ENCODE results near the gene ASIC4. TPM values are rescaled to one million over a fixed set of nuclear protein-coding genes. Genes with fewer than 3 reads are reported as not detected.
A peak's percentile ranks its signal among the peaks of the same experiment; 100 is the strongest.

ASIC4 gene
- total RNA-seq, 1 experiment from 2014 or later = 2.1 TPM

DNA sequence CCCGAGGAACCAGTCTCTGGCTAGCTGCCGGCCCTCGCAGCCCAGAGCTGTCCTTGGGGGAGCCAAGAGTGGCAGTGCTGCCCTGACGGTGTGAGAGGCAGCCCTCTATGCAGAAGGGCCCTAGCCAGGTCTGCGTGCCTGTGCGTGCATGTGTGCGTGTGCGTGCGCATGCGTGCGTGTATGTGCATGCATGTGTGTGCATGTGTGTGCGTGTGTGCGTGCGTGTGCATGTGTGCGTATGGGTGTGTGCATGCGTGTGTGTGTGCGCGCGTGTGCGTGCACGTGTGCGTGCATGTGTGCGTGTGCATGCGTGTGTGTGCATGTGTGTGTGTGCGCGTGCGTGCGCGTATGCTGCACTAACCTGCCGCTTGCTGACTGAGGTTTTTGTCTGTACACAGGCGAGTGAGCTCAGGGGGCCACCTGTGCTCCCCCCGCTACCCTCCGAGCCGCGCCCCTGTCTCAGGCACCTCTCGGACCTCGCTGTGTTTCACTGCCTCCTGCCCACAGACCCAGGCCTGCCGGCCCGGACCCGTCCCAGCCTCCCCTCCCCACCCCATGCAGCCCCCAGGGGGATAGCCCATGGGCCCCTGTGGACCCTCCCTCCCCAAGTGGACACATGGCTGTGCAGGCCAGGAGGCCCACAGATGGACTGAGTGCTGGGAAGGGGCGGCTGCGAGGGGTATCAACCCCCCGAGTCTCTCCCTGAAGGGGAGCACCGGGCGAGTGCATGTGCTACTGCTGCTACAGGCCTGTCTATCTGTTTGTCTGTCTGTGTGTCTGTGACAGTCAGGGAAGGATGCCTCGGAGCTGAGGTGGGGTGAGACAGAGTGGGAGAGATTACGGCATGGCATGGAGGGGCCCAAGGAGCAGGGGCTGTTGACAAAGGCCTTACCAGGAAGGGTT lies 48.4 kb upstream of the ASIC4 start (continued):
- TF ChIP-seq POLR2AphosphoS5 (IDR thresholded peaks at IDR 0.05; ENCODE audit: low read depth, low read length) = no peak

DNA sequence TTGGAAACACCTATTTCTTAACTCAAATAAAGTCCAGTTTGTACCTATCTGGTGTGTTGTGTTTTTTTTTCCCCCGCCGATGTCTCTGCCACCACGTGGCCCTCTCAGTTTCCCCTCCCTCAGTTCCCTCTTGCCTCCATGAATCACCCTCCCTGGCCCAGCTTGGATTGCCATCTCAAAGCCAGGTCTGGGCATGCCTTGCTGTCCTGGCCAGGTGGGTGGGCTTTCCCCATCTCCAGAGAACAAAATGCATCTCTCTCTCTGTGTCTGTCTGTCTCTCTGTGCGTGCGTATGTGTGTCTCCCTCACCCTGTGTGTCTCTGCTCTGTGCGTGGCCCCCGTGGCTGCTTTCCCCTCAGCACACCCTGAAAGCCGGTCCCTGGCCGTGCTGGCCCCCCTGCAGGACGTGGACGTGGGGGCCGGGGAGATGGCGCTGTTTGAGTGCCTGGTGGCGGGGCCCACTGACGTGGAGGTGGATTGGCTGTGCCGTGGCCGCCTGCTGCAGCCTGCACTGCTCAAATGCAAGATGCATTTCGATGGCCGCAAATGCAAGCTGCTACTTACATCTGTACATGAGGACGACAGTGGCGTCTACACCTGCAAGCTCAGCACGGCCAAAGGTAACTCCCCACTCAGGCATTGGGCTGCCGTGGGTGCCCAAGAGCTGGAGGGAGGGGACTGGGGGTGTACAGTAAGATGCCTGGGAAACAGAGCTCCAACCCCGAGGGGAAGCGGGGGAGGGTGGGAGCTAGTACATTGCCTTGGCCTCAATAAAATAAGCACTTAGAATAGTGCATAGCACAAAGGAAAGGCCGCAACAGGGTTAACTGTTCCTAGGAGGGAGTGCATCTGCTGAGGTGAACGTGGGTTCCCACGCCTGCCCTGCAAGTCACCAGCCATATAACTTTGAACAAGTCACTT lies 47.2 kb upstream of the ASIC4 start:
- Histone ChIP-seq H3K4me2 (ENCODE audit: low read length) (no peak overlapping the region), H3K4me3 (replicated peaks in 1 of 2; ENCODE audit: low read depth in 1 of 2, low read length in 2 of 2) (no peak overlapping the region), H3K36me3 (ENCODE audit: control insufficient read depth in 1 of 2, insufficient read depth in 2 of 2, low read length in 2 of 2) (peaks cover 3 to 10% of the 10 kb centered on the region in 2 experiments; a peak in 3 of 4 replicates), H3K79me2 (ENCODE audit: insufficient read depth, low read length) (no peaks in the 10 kb centered on the region), H3K9me2 (ENCODE audit: insufficient read depth) (no peaks in the 10 kb centered on the region), H4K20me1 (ENCODE audit: insufficient read depth) (no peaks in the 10 kb centered on the region), H3K27ac (ENCODE audit: low read depth, low read length) (no peak overlapping the region), H3K4me1 (ENCODE audit: control insufficient read depth in 1 of 2, insufficient read depth in 2 of 2, low read length in 2 of 2) (peaks cover 0 to 6% of the 10 kb centered on the region in 2 experiments; a peak in 2 of 4 replicates), H3K9me3 (ENCODE audit: control insufficient read depth in 1 of 2, insufficient read depth in 1 of 2, low read depth in 1 of 2, low read length in 2 of 2) (no peaks in the 10 kb centered on the region), H3K27me3 (ENCODE audit: insufficient read depth, low read length) (no peaks in the 10 kb centered on the region), H3K9ac (ENCODE audit: low read length) (no peak overlapping the region), H2AFZ (ENCODE audit: low read depth, low read length, poor library complexity, severe bottlenecking) (no peak overlapping the region)
- RAD21 ChIA-PET (ENCODE audit: low non-redundant PET in 1 of 2, low total read pairs in 2 of 2, uncharacterized antibody in 2 of 2, unreplicated experiment in 2 of 2) = no interaction called here
- TF ChIP-seq ZNF274 (IDR thresholded peaks at IDR 0.05; ENCODE audit: low read depth, low read length) (no peak), RAD21 (IDR thresholded peaks at IDR 0.05; ENCODE audit: low read depth) (no peak), CEBPB (IDR thresholded peaks at IDR 0.05; ENCODE audit: low read depth) (no peak), YY1 (IDR thresholded peaks at IDR 0.05; ENCODE audit: extremely low read depth, insufficient replicate concordance, low read depth, low read length) (no peak)
- TF ChIP-seq, protein P1, sequence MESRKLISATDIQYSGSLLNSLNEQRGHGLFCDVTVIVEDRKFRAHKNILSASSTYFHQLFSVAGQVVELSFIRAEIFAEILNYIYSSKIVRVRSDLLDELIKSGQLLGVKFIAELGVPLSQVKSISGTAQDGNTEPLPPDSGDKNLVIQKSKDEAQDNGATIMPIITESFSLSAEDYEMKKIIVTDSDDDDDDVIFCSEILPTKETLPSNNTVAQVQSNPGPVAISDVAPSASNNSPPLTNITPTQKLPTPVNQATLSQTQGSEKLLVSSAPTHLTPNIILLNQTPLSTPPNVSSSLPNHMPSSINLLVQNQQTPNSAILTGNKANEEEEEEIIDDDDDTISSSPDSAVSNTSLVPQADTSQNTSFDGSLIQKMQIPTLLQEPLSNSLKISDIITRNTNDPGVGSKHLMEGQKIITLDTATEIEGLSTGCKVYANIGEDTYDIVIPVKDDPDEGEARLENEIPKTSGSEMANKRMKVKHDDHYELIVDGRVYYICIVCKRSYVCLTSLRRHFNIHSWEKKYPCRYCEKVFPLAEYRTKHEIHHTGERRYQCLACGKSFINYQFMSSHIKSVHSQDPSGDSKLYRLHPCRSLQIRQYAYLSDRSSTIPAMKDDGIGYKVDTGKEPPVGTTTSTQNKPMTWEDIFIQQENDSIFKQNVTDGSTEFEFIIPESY (IDR thresholded peaks at IDR 0.05; ENCODE audit: extremely low read depth, insufficient replicate concordance, low read length) = no peak
- TF ChIP-seq, protein P2, sequence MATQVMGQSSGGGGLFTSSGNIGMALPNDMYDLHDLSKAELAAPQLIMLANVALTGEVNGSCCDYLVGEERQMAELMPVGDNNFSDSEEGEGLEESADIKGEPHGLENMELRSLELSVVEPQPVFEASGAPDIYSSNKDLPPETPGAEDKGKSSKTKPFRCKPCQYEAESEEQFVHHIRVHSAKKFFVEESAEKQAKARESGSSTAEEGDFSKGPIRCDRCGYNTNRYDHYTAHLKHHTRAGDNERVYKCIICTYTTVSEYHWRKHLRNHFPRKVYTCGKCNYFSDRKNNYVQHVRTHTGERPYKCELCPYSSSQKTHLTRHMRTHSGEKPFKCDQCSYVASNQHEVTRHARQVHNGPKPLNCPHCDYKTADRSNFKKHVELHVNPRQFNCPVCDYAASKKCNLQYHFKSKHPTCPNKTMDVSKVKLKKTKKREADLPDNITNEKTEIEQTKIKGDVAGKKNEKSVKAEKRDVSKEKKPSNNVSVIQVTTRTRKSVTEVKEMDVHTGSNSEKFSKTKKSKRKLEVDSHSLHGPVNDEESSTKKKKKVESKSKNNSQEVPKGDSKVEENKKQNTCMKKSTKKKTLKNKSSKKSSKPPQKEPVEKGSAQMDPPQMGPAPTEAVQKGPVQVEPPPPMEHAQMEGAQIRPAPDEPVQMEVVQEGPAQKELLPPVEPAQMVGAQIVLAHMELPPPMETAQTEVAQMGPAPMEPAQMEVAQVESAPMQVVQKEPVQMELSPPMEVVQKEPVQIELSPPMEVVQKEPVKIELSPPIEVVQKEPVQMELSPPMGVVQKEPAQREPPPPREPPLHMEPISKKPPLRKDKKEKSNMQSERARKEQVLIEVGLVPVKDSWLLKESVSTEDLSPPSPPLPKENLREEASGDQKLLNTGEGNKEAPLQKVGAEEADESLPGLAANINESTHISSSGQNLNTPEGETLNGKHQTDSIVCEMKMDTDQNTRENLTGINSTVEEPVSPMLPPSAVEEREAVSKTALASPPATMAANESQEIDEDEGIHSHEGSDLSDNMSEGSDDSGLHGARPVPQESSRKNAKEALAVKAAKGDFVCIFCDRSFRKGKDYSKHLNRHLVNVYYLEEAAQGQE (IDR thresholded peaks at IDR 0.05; ENCODE audit: low read depth) = no peak
- ATAC-seq (0 out of 2 replicates have a peak, but pooled peaks have one; percentile 2), DNase-seq (ENCODE audit: low read depth, low spot score) (no peak)
- CTCF ChIA-PET = interaction anchor here (1.3 kb wide), 1 partner anchor 9 kb away, joined by 3 read pairs; no protein-coding TSS in a partner anchor
- POLR2A ChIA-PET = no interaction called here
- BruUV-seq (replicated peaks) = no TSS peak
- intact Hi-C loops (cut with micrococcal nuclease) = no loop called here
